Esophagus muscularis mucosa (tissue), 4 donors: Measurements from ENCODE around the gene PPP1R1B. TPM values are rescaled to one million over a fixed set of nuclear protein-coding genes. Genes with fewer than 3 reads are reported as not detected.
"Not testable (repeated sequence)": the region's sequence is repeated elsewhere in the genome, so short reads cannot be mapped to it uniquely, and the experiment has no call there.

ENCODE experiments used
- DNase-seq: peaks from one replicate; pipeline ENCODE4 v3.0.0-alpha.2; 2017; ENCODE audit errors: extremely low spot score
- H3K27ac ChIP-seq, 4 donors: fragments of 200-600 bp; sonication (generic); replicated peaks in 1 of 4; 1 replicate in 3 of 4; 2 replicates in 1 of 4; pipeline ENCODE4 v1.5.1; 2016 to 2019; ENCODE audit warnings: mild to moderate bottlenecking in 1 of 4
- H3K27me3 ChIP-seq, 4 donors: fragments of 200-600 bp; sonication (generic); one replicate each; pipeline versions ENCODE4 v1.5.1 to v1.6.0; 2016 to 2019
- H3K36me3 ChIP-seq, 4 donors: fragments of 200-600 bp; sonication (generic); one replicate each; pipeline ENCODE4 v1.5.1; 2016 to 2019
- H3K4me1 ChIP-seq, 4 donors: fragments of 200-600 bp; sonication (generic); one replicate each; pipeline ENCODE4 v1.5.1; 2016 to 2019
- H3K4me3 ChIP-seq, 4 donors: fragments of 200-600 bp; sonication (generic); 1 replicate in 2 of 4; 2 replicates in 2 of 4; pipeline ENCODE4 v1.5.1; 2016 to 2019; ENCODE audit warnings: mild to moderate bottlenecking in 4 of 4, moderate library complexity in 1 of 4
- H3K9me3 ChIP-seq, 4 donors: fragments of 200-600 bp; sonication (generic); 1 replicate in 3 of 4; 2 replicates in 1 of 4; pipeline ENCODE4 v1.5.1; 2016 to 2019
- CTCF ChIP-seq, 3 experiments: fragments of 200-600 bp in 2 of 3; fragments of 450-650 bp in 1 of 3; sonication (generic) in 2 of 3; IDR thresholded peaks; one replicate each; pipeline ENCODE4 v1.5.1; 2017 to 2019; ENCODE audit warnings: antibody characterized with exemption in 3 of 3, mild to moderate bottlenecking in 2 of 3, moderate library complexity in 1 of 3
- EP300 ChIP-seq: sonication (generic); formaldehyde crosslinking; IDR thresholded peaks from one replicate; pipeline ENCODE4 v1.6.1; 2017; ENCODE audit warnings: antibody characterized with exemption
- POLR2A ChIP-seq: fragments of 450-650 bp; IDR thresholded peaks from one replicate; pipeline ENCODE4 v1.6.1; 2017; ENCODE audit warnings: antibody characterized with exemption, moderate library complexity, mild to moderate bottlenecking, low read depth
- POLR2AphosphoS5 ChIP-seq, 2 donors: sonication (generic); formaldehyde crosslinking; IDR thresholded peaks; one replicate each; pipeline ENCODE4 v1.6.1; 2017; ENCODE audit warnings: antibody characterized with exemption in 2 of 2
- WGBS: methylation state at CpG from one replicate; pipeline ENCODE4 v1.1.5; 2018; 5-methylcytosine and 5-hydroxymethylcytosine counted together
- intact Hi-C: fragments of 100-400 bp; cut with DNase I; formaldehyde crosslinking; loops from one replicate; pipeline ENCODE4 v1.15.1; 2023
- total RNA-seq, 4 donors: library from RNA; depleted of rRNA; stranded (reverse); fragments of >200 nt; gene quantifications; one replicate each; pipeline versions ENCODE4 v1.1.0 to v1.2.1, GENCODE V29; 2016

The PPP1R1B gene
- total RNA-seq, 4 donors from 2014 or later = 4.9 to 14.8 (median 9.8) TPM

DNA sequence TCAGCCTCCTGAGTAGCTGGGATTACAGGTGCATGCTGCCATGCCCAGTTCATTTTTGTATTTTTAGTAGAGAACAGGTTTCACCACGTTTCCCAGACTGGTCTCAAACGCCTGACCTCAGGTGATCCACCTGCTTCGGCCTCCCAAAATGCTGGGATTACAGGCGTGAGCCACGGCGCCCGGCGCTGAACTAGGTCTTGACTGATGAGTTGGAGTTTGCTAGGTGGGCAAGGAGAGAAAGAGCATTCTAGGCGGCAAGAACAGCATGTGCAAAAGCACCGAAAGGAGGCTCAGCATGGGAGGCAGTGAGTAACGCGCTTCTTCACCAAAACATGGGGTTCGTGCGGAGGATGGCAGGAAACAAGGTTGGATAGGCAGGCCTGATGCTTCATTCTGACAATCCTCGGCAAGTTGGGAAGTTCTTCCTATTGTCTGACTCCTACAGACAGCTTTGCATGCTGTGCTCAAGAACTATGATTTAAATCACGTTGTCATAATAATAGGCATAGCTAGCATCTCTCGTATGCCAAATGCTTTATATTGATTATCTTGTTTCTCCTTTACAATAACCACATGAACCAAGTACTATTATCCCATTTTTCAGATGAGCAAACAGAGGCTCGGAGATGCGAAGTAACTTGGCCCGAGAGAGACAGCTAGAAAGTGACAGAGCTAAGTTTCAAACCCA, 45.5 kb upstream of the PPP1R1B start:
- intact Hi-C loops = no loop called here
- Histone ChIP-seq H3K9me3 (no peaks in the 10 kb centered on the region), H3K4me1 (peaks cover 0 to 6% (median 6%) of the 10 kb centered on the region in 4 donors), H3K4me3 (no peak overlapping the region), H3K36me3 (no peaks in the 10 kb centered on the region), H3K27me3 (peaks cover 0 to 19% (median 0%) of the 10 kb centered on the region in 4 donors), H3K27ac (no peak overlapping the region)
- TF ChIP-seq CTCF (IDR thresholded peaks at IDR 0.05) (no peak), POLR2A (no peak), POLR2AphosphoS5 (IDR thresholded peaks at IDR 0.05) (no peak)
- no peak for DNase-seq
- WGBS = 92% methylated on average over 20 of the region's 20 CpGs

DNA sequence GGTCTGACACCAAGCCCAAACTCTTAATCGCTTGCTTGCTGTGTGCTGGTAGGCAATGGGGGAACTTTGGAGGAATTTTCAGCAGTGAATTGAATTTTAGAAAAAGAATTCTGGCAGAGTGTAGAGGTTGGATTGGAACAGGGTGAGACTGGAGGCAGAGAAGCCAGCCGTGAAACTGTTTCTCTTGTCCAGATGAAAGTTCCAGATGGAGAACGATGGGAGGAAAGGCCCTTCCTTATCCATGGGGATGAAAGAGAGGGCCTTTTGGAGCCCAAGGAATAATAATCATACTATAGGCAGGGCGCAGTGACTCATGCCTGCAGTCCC, 45.0 kb upstream of the PPP1R1B start:
- WGBS = 91% methylated on average over 4 of the region's 4 CpGs
- TF ChIP-seq EP300 (no peak), POLR2A (no peak), POLR2AphosphoS5 (IDR thresholded peaks at IDR 0.05) (no peak), CTCF (IDR thresholded peaks at IDR 0.05) (no peak)
- H3K4me1 ChIP-seq = peaks cover 0 to 6% (median 6%) of the 10 kb centered on the region in 4 donors
- H3K36me3 ChIP-seq = no peaks in the 10 kb centered on the region
- peaks cover 0 to 19% (median 0%) of the 10 kb centered on the region in 4 donors for H3K27me3 ChIP-seq
- H3K4me3 ChIP-seq = no peak overlapping the region
- no peak for DNase-seq
- H3K9me3 ChIP-seq = no peaks in the 10 kb centered on the region
- intact Hi-C loops = no loop called here
- no peak overlapping the region for H3K27ac ChIP-seq

DNA sequence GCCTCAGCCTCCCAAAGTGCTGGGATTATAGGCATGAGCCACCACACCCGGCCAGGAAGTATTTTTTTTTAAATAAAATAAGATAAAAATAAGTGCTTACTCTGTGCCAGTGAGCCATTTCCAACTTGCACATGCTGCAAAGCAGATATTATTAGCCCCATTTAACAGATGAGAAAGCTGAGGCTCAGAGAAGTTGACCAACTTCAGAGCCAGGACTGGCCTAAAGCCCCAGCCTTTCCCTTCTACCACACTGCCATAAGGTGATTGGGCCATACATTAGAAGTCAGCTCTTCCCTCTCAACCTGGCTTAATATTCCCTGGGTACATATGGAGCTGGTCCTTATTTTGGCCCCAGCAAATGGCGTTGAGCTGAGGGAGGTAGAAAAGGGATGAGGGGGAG, 44.1 kb upstream of the PPP1R1B start:
- no peak for TF ChIP-seq EP300
- TF ChIP-seq CTCF (IDR thresholded peaks at IDR 0.05) = no peak
- TF ChIP-seq POLR2A = no peak
- no peak for TF ChIP-seq POLR2AphosphoS5 (IDR thresholded peaks at IDR 0.05)
- no peaks in the 10 kb centered on the region for H3K9me3 ChIP-seq
- H3K27me3 ChIP-seq = peaks cover 0 to 19% (median 0%) of the 10 kb centered on the region in 4 donors
- intact Hi-C loops = no loop called here
- no peak overlapping the region for H3K4me3 ChIP-seq
- DNase-seq = no peak
- H3K27ac ChIP-seq = no peak overlapping the region
- 59% methylated on average over 2 of the region's 2 CpGs for WGBS
- H3K4me1 ChIP-seq = peaks cover 0 to 6% (median 6%) of the 10 kb centered on the region in 4 donors
- H3K36me3 ChIP-seq = no peaks in the 10 kb centered on the region

GRCh38 chr17:39590180-39590579, 36.6 kb upstream of the PPP1R1B start:
- intact Hi-C loops, H3K9me3 ChIP-seq, H3K4me1 ChIP-seq, DNase-seq, H3K36me3 ChIP-seq, H3K4me3 ChIP-seq, H3K27ac ChIP-seq: not testable (repeated sequence)
- peaks cover 0 to 40% (median 6%) of the 10 kb centered on the region in 4 donors for H3K27me3 ChIP-seq
- 63% methylated on average over 2 of the region's 2 CpGs for WGBS

- Histone ChIP-seq H3K4me3 (no peak overlapping the region), H3K27me3 (peaks cover 0 to 61% (median 25%) of the 10 kb centered on the region in 4 donors), H3K9me3 (no peaks in the 10 kb centered on the region), H3K27ac (no peak overlapping the region), H3K4me1 (peaks cover 3 to 9% (median 7%) of the 10 kb centered on the region in 4 donors), H3K36me3 (no peaks in the 10 kb centered on the region)
- TF ChIP-seq POLR2A = no peak
- no peak for TF ChIP-seq EP300
- no peak for TF ChIP-seq POLR2AphosphoS5 (IDR thresholded peaks at IDR 0.05)
- no peak for TF ChIP-seq CTCF (IDR thresholded peaks at IDR 0.05)
- DNase-seq = no peak
- intact Hi-C loops = no loop called here
- WGBS = 1% methylated on average over 15 of the region's 22 CpGs
Measured at GRCh38 chr17:39591958-39592954, 34.5 kb upstream of the PPP1R1B start.
